AML-193 (cell line): Measurements from ENCODE around the gene RPL37.
A peak's percentile ranks its signal among the peaks of the same experiment; 100 is the strongest.
"Not testable (repeated sequence)": the region's sequence is repeated elsewhere in the genome, so short reads cannot be mapped to it uniquely, and the experiment has no call there.

Experiments used
- DNase-seq, 2 experiments: peaks; one replicate each; lab custom pipeline; 2025; lab: John Stamatoyannopoulos, UW

The RPL37 gene

GRCh38 chr5:40834849-40835787 is at the start of gene RPL37:
Gene RPL37 (minus strand): TSS chr5:40835222. CDS start chr5:40835185, 37 bp downstream.
- DNase-seq: peak; percentile 89 to 94

- DNase-seq: not testable (repeated sequence)
Observed at GRCh38 chr5:40883051-40883450, 48.0 kb upstream of the RPL37 start.

- DNase-seq: no peak
Observed at GRCh38 chr5:40882291-40882690, 47.3 kb upstream of the RPL37 start.

GRCh38 chr5:40879163-40879942 is 44.3 kb upstream of the RPL37 start:
- DNase-seq: peak; percentile 39 to 57

- no peak for DNase-seq
Observed at GRCh38 chr5:40877371-40877988, 42.5 kb upstream of the RPL37 start.

GRCh38 chr5:40875958-40876357 is 40.9 kb upstream of the RPL37 start:
- no peak for DNase-seq

GRCh38 chr5:40873286-40873880 is 38.4 kb upstream of the RPL37 start:
- DNase-seq: no peak

- not testable (repeated sequence) for DNase-seq
Observed at GRCh38 chr5:40872253-40872652, 37.2 kb upstream of the RPL37 start.

- no peak for DNase-seq
Observed at GRCh38 chr5:40871177-40871576, 36.2 kb upstream of the RPL37 start.

- DNase-seq: no peak
Observed at GRCh38 chr5:40869384-40869783, 34.4 kb upstream of the RPL37 start.

GRCh38 chr5:40866844-40867243 is 31.8 kb upstream of the RPL37 start:
- DNase-seq: no peak

GRCh38 chr5:40865004-40865403 is 30.0 kb upstream of the RPL37 start:
- DNase-seq: not testable (repeated sequence)

- no peak for DNase-seq
Observed at GRCh38 chr5:40860711-40861110, 25.7 kb upstream of the RPL37 start.

GRCh38 chr5:40853632-40854192 is 18.7 kb upstream of the RPL37 start:
- no peak for DNase-seq

GRCh38 chr5:40847525-40847924 is 12.5 kb upstream of the RPL37 start:
- no peak for DNase-seq

- no peak for DNase-seq
Observed at GRCh38 chr5:40846371-40846770, 11.3 kb upstream of the RPL37 start.

GRCh38 chr5:40844565-40844964 is 9.5 kb upstream of the RPL37 start:
- DNase-seq: no peak

- DNase-seq: no peak
Observed at GRCh38 chr5:40842351-40842750, 7.3 kb upstream of the RPL37 start.

- DNase-seq: peak; percentile 55 to 56
Observed at GRCh38 chr5:40841068-40841805, 6.2 kb upstream of the RPL37 start, which contains the start of gene CARD6. Gene CARD6 (plus strand): TSS chr5:40841367. CDS start chr5:40841383, 16 bp downstream.

GRCh38 chr5:40838086-40838485 is 3.1 kb upstream of the RPL37 start:
- DNase-seq: no peak

- DNase-seq: no peak
Observed at GRCh38 chr5:40834391-40834848, 602 bp downstream of the RPL37 start.
